Glutamatergic neuron (in vitro differentiated cells): ENCODE data around the gene CCDC85B. TPM values are rescaled to one million over a fixed set of nuclear protein-coding genes. Genes with fewer than 3 reads are reported as not detected.

Source experiments
- DNase-seq: peaks from one replicate; pipeline ENCODE4 v3.0.0; 2022
- H3K27ac Mint-ChIP-seq: one replicate; pipeline ENCODE4 v1.8.0; 2020; ENCODE audit warnings: mild to moderate bottlenecking, mixed read lengths, inconsistent platforms; ENCODE audit not compliant: unreplicated experiment
- H3K27me3 Mint-ChIP-seq: one replicate; pipeline ENCODE4 v1.8.0; 2020; ENCODE audit warnings: mild to moderate bottlenecking, moderate library complexity, mixed read lengths, inconsistent platforms; ENCODE audit not compliant: unreplicated experiment
- H3K36me3 Mint-ChIP-seq: one replicate; pipeline ENCODE4 v1.8.0; 2020; ENCODE audit warnings: mild to moderate bottlenecking, mixed read lengths, inconsistent platforms; ENCODE audit not compliant: unreplicated experiment
- H3K4me1 Mint-ChIP-seq: one replicate; pipeline ENCODE4 v1.8.0; 2020; ENCODE audit warnings: mild to moderate bottlenecking, low read depth, mixed read lengths, inconsistent platforms; ENCODE audit not compliant: unreplicated experiment
- H3K4me3 Mint-ChIP-seq: one replicate; pipeline ENCODE4 v1.8.0; 2020; ENCODE audit warnings: mild to moderate bottlenecking, mixed read lengths, inconsistent platforms; ENCODE audit not compliant: unreplicated experiment
- H3K9me3 Mint-ChIP-seq: one replicate; pipeline ENCODE4 v1.8.0; 2020; ENCODE audit warnings: mild to moderate bottlenecking, moderate library complexity, mixed read lengths, inconsistent platforms; ENCODE audit not compliant: unreplicated experiment
- CTCF ChIP-seq: fragments of 200-600 bp; sonication (generic); IDR thresholded peaks from one replicate; pipeline ENCODE4 v1.5.0; 2021; ENCODE audit not compliant: partially characterized antibody, unreplicated experiment
- total RNA-seq: library from RNA; stranded (reverse); fragmentation: NEBNext Ultra II Directional; extraction: Animal tissue kit (Norgen Biotek cat#: 25700); gene quantifications from one replicate; pipeline ENCODE4 v1.2.1, GENCODE V29; 2021; ENCODE audit not compliant: unreplicated experiment

Gene CCDC85B
- total RNA-seq, 1 donor from 2014 or later, result 23.6 TPM

- Mint-ChIP-seq H3K27ac (no peak overlapping the region), H3K9me3 (peaks cover 2% of the 10 kb centered on the region), H3K4me3 (peak overlapping the region; percentile 60), H3K27me3 (peaks cover 18% of the 10 kb centered on the region), H3K36me3 (no peaks in the 10 kb centered on the region), H3K4me1 (no peaks in the 10 kb centered on the region)
- no peak for DNase-seq
- no peak for TF ChIP-seq CTCF
Observed at GRCh38 chr11:65903715-65904114, 13.2 kb downstream of the CCDC85B start.

DNA sequence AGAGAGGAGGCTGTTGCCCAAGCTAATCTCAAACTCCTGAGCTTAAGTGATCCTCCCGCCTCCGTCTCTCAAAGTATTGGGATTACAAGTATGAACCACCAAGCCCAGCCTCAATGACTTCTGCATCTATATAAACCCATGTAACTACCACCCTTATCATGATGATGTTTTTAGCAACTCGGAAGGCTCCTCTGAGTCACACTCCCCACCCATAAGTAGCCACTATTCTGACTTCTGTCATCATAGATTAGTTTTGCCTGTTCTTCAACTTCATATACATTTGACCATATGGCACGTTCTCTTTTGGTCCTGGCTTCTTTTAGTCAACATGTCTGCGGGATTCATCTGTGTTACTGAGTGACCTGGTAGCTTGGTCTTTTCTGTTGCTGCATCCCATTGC, 16.1 kb downstream of the CCDC85B start:
- no peaks in the 10 kb centered on the region for H3K9me3 Mint-ChIP-seq
- TF ChIP-seq CTCF, result no peak
- H3K4me3 Mint-ChIP-seq, result no peak overlapping the region
- H3K36me3 Mint-ChIP-seq, result no peaks in the 10 kb centered on the region
- no peak overlapping the region for H3K27ac Mint-ChIP-seq
- DNase-seq, result no peak
- H3K4me1 Mint-ChIP-seq, result no peaks in the 10 kb centered on the region
- peaks cover 12% of the 10 kb centered on the region for H3K27me3 Mint-ChIP-seq

GRCh38 chr11:65907878-65908277, 17.4 kb downstream of the CCDC85B start:
- H3K27ac Mint-ChIP-seq, result no peak overlapping the region
- H3K4me1 Mint-ChIP-seq, result no peaks in the 10 kb centered on the region
- no peak overlapping the region for H3K4me3 Mint-ChIP-seq
- no peaks in the 10 kb centered on the region for H3K36me3 Mint-ChIP-seq
- no peak for TF ChIP-seq CTCF
- peaks cover 9% of the 10 kb centered on the region for H3K27me3 Mint-ChIP-seq
- DNase-seq, result no peak
- H3K9me3 Mint-ChIP-seq, result no peaks in the 10 kb centered on the region

DNA sequence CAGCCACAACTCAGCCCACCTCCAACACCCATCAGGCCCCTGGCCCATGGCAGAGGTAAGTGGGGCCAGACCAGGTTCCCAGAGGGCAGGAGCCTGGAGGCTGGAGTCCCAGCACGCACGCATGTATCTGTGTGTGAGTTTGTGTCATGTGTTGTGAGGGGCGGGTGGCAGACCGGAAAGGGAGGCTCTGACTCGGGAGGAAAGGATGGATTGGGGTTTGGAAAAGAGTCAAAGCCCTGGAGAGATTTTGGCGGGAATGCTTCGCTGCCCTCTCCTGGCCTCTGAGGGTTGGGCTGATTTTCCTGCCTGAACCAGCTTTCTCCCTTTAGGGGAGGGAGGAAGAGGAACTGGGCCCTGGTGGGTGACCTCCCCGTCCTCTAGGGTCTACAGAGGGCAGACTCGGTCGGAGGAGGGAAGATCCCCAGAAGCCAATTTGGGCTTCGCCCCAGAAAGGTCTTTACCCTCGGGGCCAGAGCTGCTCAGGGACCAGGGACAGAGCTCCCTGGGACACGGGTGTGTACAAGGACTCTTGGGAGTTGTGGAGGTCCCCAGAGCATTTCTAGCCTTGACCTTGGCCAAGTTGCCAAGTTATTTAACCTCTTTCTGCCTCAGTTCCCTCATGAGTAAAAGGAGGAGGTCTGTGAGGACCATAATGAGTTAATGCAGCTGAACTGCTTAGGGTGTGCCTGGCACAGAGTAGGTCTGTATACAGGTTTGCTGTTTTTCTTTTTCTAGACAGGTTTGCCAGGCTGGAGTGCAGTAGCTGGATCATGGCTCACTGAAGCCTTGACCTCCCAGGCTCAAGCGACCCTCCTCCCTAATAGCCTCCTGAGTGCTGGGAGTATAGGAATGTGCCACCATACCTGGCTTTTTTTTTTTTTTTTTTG, 21.5 kb downstream of the CCDC85B start:
- peaks cover 10% of the 10 kb centered on the region for H3K4me1 Mint-ChIP-seq
- no peaks in the 10 kb centered on the region for H3K36me3 Mint-ChIP-seq
- no peak for DNase-seq
- peaks cover 9% of the 10 kb centered on the region for H3K9me3 Mint-ChIP-seq
- TF ChIP-seq CTCF, result no peak
- no peak overlapping the region for H3K27ac Mint-ChIP-seq
- H3K27me3 Mint-ChIP-seq, result peaks cover 18% of the 10 kb centered on the region
- no peak overlapping the region for H3K4me3 Mint-ChIP-seq

DNA sequence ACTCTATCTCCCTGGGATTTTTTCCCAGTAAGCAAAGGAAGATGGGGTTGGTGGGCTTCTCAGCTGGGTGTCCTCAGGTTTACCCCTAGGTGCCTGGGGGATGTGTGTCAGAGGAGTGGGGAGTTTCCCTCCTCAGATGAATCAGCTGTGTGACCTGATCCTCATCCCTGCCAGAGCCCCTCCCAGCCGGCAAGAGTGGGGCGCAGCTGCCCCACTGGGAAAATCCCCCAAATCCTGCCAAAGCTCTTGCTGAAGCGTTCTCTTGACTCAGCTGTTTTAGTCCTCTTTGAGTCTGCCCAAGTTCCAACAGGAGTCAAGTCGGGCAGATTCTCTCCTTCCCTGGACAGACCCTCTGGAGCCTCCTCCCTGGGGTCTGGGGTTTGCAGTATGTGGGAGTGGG, 22.4 kb downstream of the CCDC85B start:
- no peaks in the 10 kb centered on the region for H3K36me3 Mint-ChIP-seq
- H3K27ac Mint-ChIP-seq, result no peak overlapping the region
- H3K4me1 Mint-ChIP-seq, result peaks cover 10% of the 10 kb centered on the region
- H3K9me3 Mint-ChIP-seq, result peaks cover 9% of the 10 kb centered on the region
- DNase-seq, result no peak
- no peak overlapping the region for H3K4me3 Mint-ChIP-seq
- H3K27me3 Mint-ChIP-seq, result peaks cover 20% of the 10 kb centered on the region
- no peak for TF ChIP-seq CTCF
